ENCODE measurements around the gene RAMP2. TPM values are rescaled to one million over a fixed set of nuclear protein-coding genes. Genes with fewer than 3 reads are reported as not detected.
"Not testable (repeated sequence)": the region's sequence is repeated elsewhere in the genome, so short reads cannot be mapped to it uniquely, and the experiment has no call there.

Gene RAMP2
- total and polyA plus RNA-seq, 4 donors, result 43.8 to 101 (median 60.8) TPM

- no peaks in the 10 kb centered on the region for H3K27me3 ChIP-seq (ENCODE audit: control insufficient read depth in 3 of 3, insufficient read depth in 3 of 3, low read length in 2 of 3)
- no peak overlapping the region for H3K4me3 ChIP-seq
- 80 to 92% methylated on average over 3 of the region's 3 CpGs for WGBS, 2 donors
- no peaks in the 10 kb centered on the region for H3K9me3 ChIP-seq (ENCODE audit: control insufficient read depth in 4 of 4, insufficient read depth in 3 of 4, low read length in 3 of 4)
- H3K36me3 ChIP-seq (ENCODE audit: control insufficient read depth in 4 of 4, insufficient read depth in 4 of 4, low read length in 4 of 4), result peaks cover 21 to 46% (median 32%) of the 10 kb centered on the region in 4 donors
- ATAC-seq (ENCODE audit: insufficient read depth, low FRiP score), result no peak
- H3K4me1 ChIP-seq (ENCODE audit: control insufficient read depth in 5 of 5, insufficient read depth in 5 of 5, low read length in 5 of 5), result no peaks in the 10 kb centered on the region
- TF ChIP-seq CTCF (IDR thresholded peaks at IDR 0.05; ENCODE audit: control extremely low read depth, extremely low read depth), result no peak
- DNase-seq, result no peak
- H3K27ac ChIP-seq (ENCODE audit: low read depth in 1 of 2, low read length in 1 of 2), result no peak overlapping the region
- no peak overlapping the region for H3K9ac ChIP-seq (ENCODE audit: insufficient read depth in 1 of 2, low read length in 2 of 2)
These were observed 37.4 kb upstream of the RAMP2 start for GRCh38 chr17:42723636-42724035.

- TF ChIP-seq CTCF (IDR thresholded peaks at IDR 0.05; ENCODE audit: control extremely low read depth, extremely low read depth), result no peak
- Histone ChIP-seq H3K9me3 (ENCODE audit: control insufficient read depth in 4 of 4, insufficient read depth in 3 of 4, low read length in 3 of 4) (no peaks in the 10 kb centered on the region), H3K9ac (ENCODE audit: insufficient read depth in 1 of 2, low read length in 2 of 2) (no peak overlapping the region), H3K36me3 (ENCODE audit: control insufficient read depth in 4 of 4, insufficient read depth in 4 of 4, low read length in 4 of 4) (peaks cover 19 to 40% (median 26%) of the 10 kb centered on the region in 4 donors), H3K4me3 (no peak overlapping the region), H3K27me3 (ENCODE audit: control insufficient read depth in 3 of 3, insufficient read depth in 3 of 3, low read length in 2 of 3) (no peaks in the 10 kb centered on the region), H3K27ac (ENCODE audit: low read depth in 1 of 2, low read length in 1 of 2) (no peak overlapping the region), H3K4me1 (ENCODE audit: control insufficient read depth in 5 of 5, insufficient read depth in 5 of 5, low read length in 5 of 5) (no peaks in the 10 kb centered on the region)
- ATAC-seq (ENCODE audit: insufficient read depth, low FRiP score), result no peak
- no peak for DNase-seq
- WGBS, 2 donors, result 98 to 99% methylated on average over 6 of the region's 6 CpGs
These were observed 35.9 kb upstream of the RAMP2 start for GRCh38 chr17:42725143-42725542.

- ATAC-seq (ENCODE audit: insufficient read depth, low FRiP score) (no peak), DNase-seq (peak in 1 of 3 donors; percentile 15)
- Histone ChIP-seq H3K36me3 (ENCODE audit: control insufficient read depth in 4 of 4, insufficient read depth in 4 of 4, low read length in 4 of 4) (no peaks in the 10 kb centered on the region), H3K4me1 (ENCODE audit: control insufficient read depth in 5 of 5, insufficient read depth in 5 of 5, low read length in 5 of 5) (peaks cover 0 to 14% (median 6%) of the 10 kb centered on the region in 5 donors), H3K27me3 (ENCODE audit: control insufficient read depth in 3 of 3, insufficient read depth in 3 of 3, low read length in 2 of 3) (no peaks in the 10 kb centered on the region), H3K9me3 (ENCODE audit: control insufficient read depth in 4 of 4, insufficient read depth in 3 of 4, low read length in 3 of 4) (no peaks in the 10 kb centered on the region), H3K9ac (ENCODE audit: insufficient read depth in 1 of 2, low read length in 2 of 2) (no peak overlapping the region), H3K27ac (ENCODE audit: low read depth in 1 of 2, low read length in 1 of 2) (no peak overlapping the region), H3K4me3 (no peak overlapping the region)
- no peak for TF ChIP-seq CTCF (IDR thresholded peaks at IDR 0.05; ENCODE audit: control extremely low read depth, extremely low read depth)
- 71 to 88% methylated on average over 1 of the region's 1 CpG for WGBS, 2 donors
These were observed 20.3 kb upstream of the RAMP2 start for GRCh38 chr17:42740699-42741098.

DNA sequence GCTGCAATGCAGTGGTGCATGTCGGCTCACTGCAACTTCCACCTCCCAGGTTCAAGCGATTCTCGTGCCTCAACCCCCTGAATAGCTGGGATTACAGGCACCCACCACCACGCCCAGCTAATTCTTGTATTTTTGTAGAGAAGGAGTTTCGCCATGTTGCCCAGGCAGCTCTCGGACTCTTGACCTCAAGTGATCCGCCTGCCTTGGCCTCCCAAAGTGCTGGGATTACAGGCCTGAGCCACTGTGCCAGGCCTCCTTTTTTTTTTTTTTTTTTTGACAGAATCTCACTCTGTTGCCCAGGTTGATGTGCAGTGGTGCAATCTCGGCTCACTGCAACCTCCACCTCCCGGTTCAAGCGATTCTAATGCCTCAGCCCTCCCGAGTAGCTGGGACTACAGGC is 18.1 kb upstream of the RAMP2 start:
- not testable (repeated sequence) for H3K9me3 ChIP-seq (ENCODE audit: control insufficient read depth in 4 of 4, insufficient read depth in 3 of 4, low read length in 3 of 4); H3K27me3 ChIP-seq (ENCODE audit: control insufficient read depth in 3 of 3, insufficient read depth in 3 of 3, low read length in 2 of 3); ATAC-seq (ENCODE audit: insufficient read depth, low FRiP score); DNase-seq; H3K9ac ChIP-seq (ENCODE audit: insufficient read depth in 1 of 2, low read length in 2 of 2); H3K36me3 ChIP-seq (ENCODE audit: control insufficient read depth in 4 of 4, insufficient read depth in 4 of 4, low read length in 4 of 4); H3K4me3 ChIP-seq
- 80 to 87% methylated on average over 11 of the region's 11 CpGs for WGBS, 2 donors
- H3K27ac ChIP-seq (ENCODE audit: low read depth in 1 of 2, low read length in 1 of 2), result peak overlapping the region in 1 of 2 donors; percentile 59
- H3K4me1 ChIP-seq (ENCODE audit: control insufficient read depth in 5 of 5, insufficient read depth in 5 of 5, low read length in 5 of 5), result peaks cover 0 to 16% (median 6%) of the 10 kb centered on the region in 5 donors
